MM.1S (cell line): Measurements from ENCODE around the gene AGTRAP.

Source experiments
- EZH2 ChIP-seq: fragments of 300-600 bp; sonication (generic); optimal IDR thresholded peaks from 2 replicates; pipeline ENCODE3; 2017; ENCODE audit warnings: low read depth, mild to moderate bottlenecking, antibody characterized with exemption, low read length, mixed read lengths
- EZH2phosphoT487 ChIP-seq: fragments of 300-600 bp; sonication (generic); IDR thresholded peaks from 2 replicates; pipeline ENCODE4 v1.6.1; 2018; ENCODE audit warnings: antibody characterized with exemption, low read length
- TF ChIP-seq, protein P1 (sequence below): fragments of 300-600 bp; sonication (generic); IDR thresholded peaks from 2 replicates; pipeline ENCODE4 v1.5.1; 2016; ENCODE audit warnings: antibody characterized with exemption, low read length, mixed read lengths

DNA sequence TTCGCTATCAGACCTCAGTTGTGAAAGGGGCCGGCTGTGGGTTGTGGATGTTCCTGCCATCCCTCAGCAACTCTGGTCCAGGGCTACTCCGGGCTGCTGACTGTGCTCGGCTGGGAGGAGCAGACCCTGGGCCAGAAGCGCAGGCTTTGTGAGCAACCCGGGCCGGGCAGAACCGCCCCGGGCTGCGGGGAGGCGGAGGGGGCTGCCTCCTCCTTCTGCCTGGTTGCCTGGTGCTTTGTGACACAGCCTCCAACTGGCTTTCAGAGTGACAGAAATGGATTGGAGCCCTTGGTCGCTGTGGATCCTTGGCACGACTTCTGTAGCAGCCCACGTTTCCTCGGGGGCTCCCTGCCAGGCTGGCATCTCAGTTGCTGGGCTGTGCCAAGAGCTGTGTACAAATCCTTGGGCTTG lies 34.4 kb upstream of the AGTRAP start:
- TF ChIP-seq, protein P1, sequence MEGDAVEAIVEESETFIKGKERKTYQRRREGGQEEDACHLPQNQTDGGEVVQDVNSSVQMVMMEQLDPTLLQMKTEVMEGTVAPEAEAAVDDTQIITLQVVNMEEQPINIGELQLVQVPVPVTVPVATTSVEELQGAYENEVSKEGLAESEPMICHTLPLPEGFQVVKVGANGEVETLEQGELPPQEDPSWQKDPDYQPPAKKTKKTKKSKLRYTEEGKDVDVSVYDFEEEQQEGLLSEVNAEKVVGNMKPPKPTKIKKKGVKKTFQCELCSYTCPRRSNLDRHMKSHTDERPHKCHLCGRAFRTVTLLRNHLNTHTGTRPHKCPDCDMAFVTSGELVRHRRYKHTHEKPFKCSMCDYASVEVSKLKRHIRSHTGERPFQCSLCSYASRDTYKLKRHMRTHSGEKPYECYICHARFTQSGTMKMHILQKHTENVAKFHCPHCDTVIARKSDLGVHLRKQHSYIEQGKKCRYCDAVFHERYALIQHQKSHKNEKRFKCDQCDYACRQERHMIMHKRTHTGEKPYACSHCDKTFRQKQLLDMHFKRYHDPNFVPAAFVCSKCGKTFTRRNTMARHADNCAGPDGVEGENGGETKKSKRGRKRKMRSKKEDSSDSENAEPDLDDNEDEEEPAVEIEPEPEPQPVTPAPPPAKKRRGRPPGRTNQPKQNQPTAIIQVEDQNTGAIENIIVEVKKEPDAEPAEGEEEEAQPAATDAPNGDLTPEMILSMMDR: no peak
- TF ChIP-seq EZH2 (no peak), EZH2phosphoT487 (no peak)
